Effector memory CD4-positive, alpha-beta T cell (primary cell): ENCODE data around the gene CRB3.
A peak's percentile ranks its signal among the peaks of the same experiment; 100 is the strongest.
"Not testable (repeated sequence)": the region's sequence is repeated elsewhere in the genome, so short reads cannot be mapped to it uniquely, and the experiment has no call there.

Experiments used
- DNase-seq, 3 donors: peaks; one replicate each; pipeline ENCODE4 v3.0.0-alpha.2; 2020
- H3K27ac ChIP-seq: 2 replicates; pipeline ENCODE4 v1.7.0; 2013; ENCODE audit warnings: mild to moderate bottlenecking, low read length, moderate library complexity; ENCODE audit not compliant: insufficient read depth, poor library complexity, severe bottlenecking
- H3K27me3 ChIP-seq: replicated peaks from 2 replicates; pipeline ENCODE4 v1.7.0; 2013; ENCODE audit warnings: mild to moderate bottlenecking, low read length; ENCODE audit not compliant: insufficient read depth, control insufficient read depth, poor library complexity, severe bottlenecking
- H3K36me3 ChIP-seq: 2 replicates; pipeline ENCODE4 v1.7.0; 2013; ENCODE audit warnings: mild to moderate bottlenecking, low read length, moderate library complexity; ENCODE audit not compliant: control insufficient read depth, insufficient read depth
- H3K4me1 ChIP-seq: 2 replicates; pipeline ENCODE4 v1.7.0; 2013; ENCODE audit warnings: low read length, mild to moderate bottlenecking; ENCODE audit not compliant: control insufficient read depth, insufficient read depth, poor library complexity, severe bottlenecking
- H3K4me3 ChIP-seq: 2 replicates; pipeline ENCODE4 v1.7.0; 2013; ENCODE audit warnings: low read length, low read depth, mild to moderate bottlenecking; ENCODE audit not compliant: insufficient read depth, poor library complexity, severe bottlenecking
- H3K9me3 ChIP-seq: 2 replicates; pipeline ENCODE4 v1.7.0; 2013; ENCODE audit warnings: mild to moderate bottlenecking, low read length, moderate library complexity; ENCODE audit not compliant: control insufficient read depth

CRB3 gene

GRCh38 chr19:6494438-6495036 is 30.5 kb downstream of the CRB3 start:
- Histone ChIP-seq H3K4me1 (no peaks in the 10 kb centered on the region), H3K9me3 (no peaks in the 10 kb centered on the region), H3K27ac (no peak overlapping the region), H3K4me3 (no peak overlapping the region), H3K27me3 (no peaks in the 10 kb centered on the region), H3K36me3 (no peaks in the 10 kb centered on the region)
- DNase-seq = no peak

GRCh38 chr19:6495947-6496346 is 31.9 kb downstream of the CRB3 start:
- Histone ChIP-seq H3K9me3 (no peaks in the 10 kb centered on the region), H3K4me3 (no peak overlapping the region), H3K4me1 (no peaks in the 10 kb centered on the region), H3K27me3 (no peaks in the 10 kb centered on the region), H3K36me3 (no peaks in the 10 kb centered on the region), H3K27ac (no peak overlapping the region)
- no peak for DNase-seq

- DNase-seq = no peak
- Histone ChIP-seq H3K36me3 (no peaks in the 10 kb centered on the region), H3K4me3 (no peak overlapping the region), H3K9me3 (no peaks in the 10 kb centered on the region), H3K4me1 (peaks cover 12% of the 10 kb centered on the region), H3K27me3 (peaks cover 11% of the 10 kb centered on the region), H3K27ac (no peak overlapping the region)
These were observed 34.4 kb downstream of the CRB3 start for GRCh38 chr19:6498294-6499036.

- Histone ChIP-seq H3K27me3 (peaks cover 11% of the 10 kb centered on the region), H3K36me3 (no peaks in the 10 kb centered on the region), H3K4me1 (peaks cover 12% of the 10 kb centered on the region), H3K9me3 (no peaks in the 10 kb centered on the region), H3K27ac (no peak overlapping the region), H3K4me3 (no peak overlapping the region)
- no peak for DNase-seq
These were observed 35.1 kb downstream of the CRB3 start for GRCh38 chr19:6499052-6499790.

GRCh38 chr19:6500837-6501739 is 37.0 kb downstream of the CRB3 start:
- DNase-seq = no peak
- no peaks in the 10 kb centered on the region for H3K9me3 ChIP-seq
- H3K36me3 ChIP-seq = no peaks in the 10 kb centered on the region
- H3K27me3 ChIP-seq = peaks cover 11% of the 10 kb centered on the region
- H3K27ac ChIP-seq = no peak overlapping the region
- H3K4me1 ChIP-seq = peaks cover 12% of the 10 kb centered on the region
- H3K4me3 ChIP-seq = peak overlapping the region; percentile 63

- H3K27ac ChIP-seq = no peak within 1 kb of the TSS
- peaks cover 11% of the 10 kb centered on the region for H3K27me3 ChIP-seq
- no peak for DNase-seq
- H3K9me3 ChIP-seq = no peaks in the 10 kb centered on the region
- H3K4me1 ChIP-seq = peaks cover 12% of the 10 kb centered on the region
- peak within 1 kb of the TSS; percentile 63 for H3K4me3 ChIP-seq
- H3K36me3 ChIP-seq = no peaks in the 10 kb centered on the region
These were observed 37.9 kb downstream of the CRB3 start, which contains the start of gene TUBB4A for GRCh38 chr19:6501740-6502648. Gene TUBB4A (minus strand): TSS chr19:6502309. CDS start chr19:6502212, 97 bp downstream.

GRCh38 chr19:6503407-6504201 is 39.5 kb downstream of the CRB3 start:
- no peaks in the 10 kb centered on the region for H3K9me3 ChIP-seq
- no peaks in the 10 kb centered on the region for H3K36me3 ChIP-seq
- peaks cover 11% of the 10 kb centered on the region for H3K27me3 ChIP-seq
- no peak overlapping the region for H3K27ac ChIP-seq
- peaks cover 12% of the 10 kb centered on the region for H3K4me1 ChIP-seq
- H3K4me3 ChIP-seq = no peak overlapping the region
- no peak for DNase-seq

GRCh38 chr19:6508028-6508771 is 44.1 kb downstream of the CRB3 start:
- H3K27me3 ChIP-seq, H3K36me3 ChIP-seq, DNase-seq: not testable (repeated sequence)

More at GRCh38 chr19:6508028-6508771, 44.1 kb downstream of the CRB3 start:
- not testable (repeated sequence) for H3K27ac ChIP-seq, H3K4me1 ChIP-seq, H3K9me3 ChIP-seq, H3K4me3 ChIP-seq
